HepG2 (cell line): ENCODE data around the gene ARPIN. TPM values are rescaled to one million over a fixed set of nuclear protein-coding genes. Genes with fewer than 3 reads are reported as not detected.

Experiments
- CREBL2 ChIP-seq: sonication (generic); formaldehyde crosslinking; IDR thresholded peaks from 2 replicates; pipeline ENCODE4 v1.8.1; 2023; ENCODE audit warnings: missing genetic modification reagents, mild to moderate bottlenecking, borderline replicate concordance
- CREM ChIP-seq, 2 experiments: sonication (generic) in 1 of 2; formaldehyde crosslinking in 1 of 2; IDR thresholded peaks; 2 replicates each; pipeline versions ENCODE4 v1.4.0 to v1.6.1; 2016 to 2020; ENCODE audit warnings: antibody characterized with exemption in 1 of 2, mild to moderate bottlenecking in 1 of 2, missing genetic modification reagents in 1 of 2
- KDM4B ChIP-seq: sonication (generic); formaldehyde crosslinking; IDR thresholded peaks from 2 replicates; pipeline ENCODE4 v1.4.0; 2020; ENCODE audit warnings: missing genetic modification reagents
- MAX ChIP-seq: IDR thresholded peaks from 2 replicates; pipeline ENCODE4 v1.6.1; 2012; ENCODE audit warnings: inconsistent platforms
- PHF8 ChIP-seq: sonication (generic); formaldehyde crosslinking; IDR thresholded peaks from 2 replicates; pipeline ENCODE4 v1.5.0; 2020; ENCODE audit warnings: missing genetic modification reagents
- POLR2A ChIP-seq, 2 experiments: IDR thresholded peaks; 2 replicates each; pipeline ENCODE4 v1.6.1; 2011; ENCODE audit warnings: low read depth in 2 of 2, low read length in 2 of 2, mild to moderate bottlenecking in 1 of 2, moderate library complexity in 1 of 2; ENCODE audit not compliant: insufficient read depth in 1 of 2
- SRY ChIP-seq: sonication (generic); formaldehyde crosslinking; IDR thresholded peaks from 2 replicates; pipeline ENCODE4 v1.8.0; 2022; ENCODE audit warnings: mild to moderate bottlenecking, missing genetic modification reagents
- YY1 ChIP-seq: IDR thresholded peaks from 2 replicates; pipeline ENCODE4 v1.6.1; 2011; ENCODE audit warnings: low read length, low read depth, moderate library complexity, mild to moderate bottlenecking; ENCODE audit not compliant: insufficient read depth, insufficient replicate concordance
- ZBTB20 ChIP-seq: sonication (generic); formaldehyde crosslinking; IDR thresholded peaks from 2 replicates; pipeline ENCODE4 v1.8.1; 2023; ENCODE audit warnings: missing genetic modification reagents, low read depth, mild to moderate bottlenecking, borderline replicate concordance
- ZFP36 ChIP-seq: fragments of 150-350 bp; IDR thresholded peaks from 2 replicates; pipeline ENCODE4 v1.6.1; 2018; ENCODE audit warnings: borderline replicate concordance, low read length, low read depth; ENCODE audit not compliant: partially characterized antibody
- ZNF264 ChIP-seq: sonication (generic); formaldehyde crosslinking; IDR thresholded peaks from 2 replicates; pipeline ENCODE4 v1.4.0; 2020; ENCODE audit warnings: missing genetic modification reagents
- ZNF563 ChIP-seq: sonication (generic); formaldehyde crosslinking; IDR thresholded peaks from 2 replicates; pipeline ENCODE4 v1.8.0; 2022; ENCODE audit warnings: mild to moderate bottlenecking, moderate library complexity, missing genetic modification reagents
- ZNF567 ChIP-seq: sonication (generic); formaldehyde crosslinking; IDR thresholded peaks from 2 replicates; pipeline ENCODE4 v1.8.1; 2023; ENCODE audit warnings: mild to moderate bottlenecking, missing genetic modification reagents, borderline replicate concordance
- ZNF768 ChIP-seq: sonication (generic); formaldehyde crosslinking; IDR thresholded peaks from 2 replicates; pipeline ENCODE4 v1.4.0; 2020; ENCODE audit warnings: missing genetic modification reagents
- ZNF816 ChIP-seq: sonication (generic); formaldehyde crosslinking; IDR thresholded peaks from 2 replicates; pipeline ENCODE4 v1.8.0; 2022; ENCODE audit warnings: missing genetic modification reagents, mild to moderate bottlenecking, borderline replicate concordance
- polyA plus RNA-seq, 8 experiments: library from polyadenylated mRNA; depleted of rRNA in 3 of 8; stranded (reverse) in 7 of 8; unstranded in 1 of 8; fragments of >200 nt; fragmentation: Illumina TruSeq in 4 of 8; extraction: Trizol in 4 of 8; gene quantifications; 2 replicates each; pipeline versions ENCODE4 v1.2.1 to v1.2.3, GENCODE V29; 2011 to 2016; ENCODE audit warnings: low read depth in 4 of 8, missing spikeins in 1 of 8, mixed read lengths in 1 of 8; ENCODE audit not compliant: insufficient read depth in 1 of 8
- total RNA-seq, 5 experiments: library from RNA; depleted of rRNA; stranded (reverse); fragments of >200 nt; fragmentation: Illumina TruSeq; extraction: Trizol; gene quantifications; 2 replicates each; pipeline ENCODE4 v1.2.3, GENCODE V29; 2016; ENCODE audit warnings: low read depth in 1 of 5
- TF ChIP-seq, protein P1 (sequence below): IDR thresholded peaks from 2 replicates; pipeline ENCODE4 v1.6.1; 2016; ENCODE audit warnings: mild to moderate bottlenecking
- TF ChIP-seq, protein P2 (sequence below): sonication (generic); formaldehyde crosslinking; IDR thresholded peaks from 2 replicates; pipeline ENCODE4 v1.4.0; 2020; ENCODE audit warnings: missing genetic modification reagents, borderline replicate concordance
- TF ChIP-seq, protein P3 (sequence below): sonication (generic); formaldehyde crosslinking; IDR thresholded peaks from 2 replicates; pipeline ENCODE4 v1.4.0; 2020; ENCODE audit warnings: mild to moderate bottlenecking, missing genetic modification reagents
- TF ChIP-seq, protein P4 (sequence below): sonication (generic); formaldehyde crosslinking; IDR thresholded peaks from 2 replicates; pipeline ENCODE4 v1.8.1; 2023; ENCODE audit warnings: mild to moderate bottlenecking, missing genetic modification reagents
- TF ChIP-seq, protein P5 (sequence below): IDR thresholded peaks from 2 replicates; pipeline ENCODE4 v1.6.1; 2016; ENCODE audit warnings: mild to moderate bottlenecking, missing biosample characterization, missing genetic modification reagents

Gene ARPIN
- total and polyA plus RNA-seq, 2 of the 13 experiments (the other 11 are each of a cell fraction or from before 2014, with no cell fraction given): 2.8 to 5.0 TPM

DNA sequence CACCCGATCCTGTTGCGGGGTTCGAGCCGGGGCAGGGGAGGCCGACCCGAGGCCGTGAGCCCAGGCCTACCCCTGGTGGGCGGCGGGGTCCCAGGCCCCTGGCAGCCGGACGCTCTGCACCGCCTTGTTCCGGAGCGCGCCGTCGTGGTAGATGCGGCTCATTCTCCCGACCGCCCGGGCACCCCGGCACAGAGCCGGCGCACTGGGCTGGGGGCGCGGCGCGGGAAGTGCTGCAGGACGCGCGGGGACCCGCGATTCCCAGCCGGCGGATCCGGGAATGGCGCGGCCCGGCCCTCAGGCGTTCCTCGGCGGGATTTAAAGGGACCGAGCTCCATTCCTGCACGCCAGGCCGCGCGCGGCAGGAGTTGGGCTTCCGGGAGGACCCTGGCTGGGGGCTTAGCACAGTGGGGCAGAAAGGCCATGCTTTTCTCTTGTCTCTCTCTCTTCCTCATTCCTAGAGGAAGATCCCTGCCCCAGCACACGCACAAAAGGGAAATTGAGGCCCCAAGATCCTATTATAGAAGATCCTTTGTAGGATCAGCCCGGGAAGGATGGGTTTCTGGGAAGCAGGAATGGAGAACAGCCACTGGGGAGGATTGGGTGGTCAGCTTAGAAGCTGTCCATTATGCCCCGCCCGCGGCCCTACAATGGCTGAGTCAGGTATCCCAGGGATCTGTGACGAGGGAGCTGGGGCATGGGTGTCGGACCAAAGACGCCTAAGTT, at the start of gene ARPIN (continued):
- TF ChIP-seq, protein P1, sequence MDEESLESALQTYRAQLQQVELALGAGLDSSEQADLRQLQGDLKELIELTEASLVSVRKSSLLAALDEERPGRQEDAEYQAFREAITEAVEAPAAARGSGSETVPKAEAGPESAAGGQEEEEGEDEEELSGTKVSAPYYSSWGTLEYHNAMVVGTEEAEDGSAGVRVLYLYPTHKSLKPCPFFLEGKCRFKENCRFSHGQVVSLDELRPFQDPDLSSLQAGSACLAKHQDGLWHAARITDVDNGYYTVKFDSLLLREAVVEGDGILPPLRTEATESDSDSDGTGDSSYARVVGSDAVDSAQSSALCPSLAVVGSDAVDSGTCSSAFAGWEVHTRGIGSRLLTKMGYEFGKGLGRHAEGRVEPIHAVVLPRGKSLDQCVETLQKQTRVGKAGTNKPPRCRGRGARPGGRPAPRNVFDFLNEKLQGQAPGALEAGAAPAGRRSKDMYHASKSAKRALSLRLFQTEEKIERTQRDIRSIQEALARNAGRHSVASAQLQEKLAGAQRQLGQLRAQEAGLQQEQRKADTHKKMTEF (CRISPR knock-in tag): peak; percentile 52; the same call in 1 of the 2 replicates
- TF ChIP-seq ZBTB20 (CRISPR knock-in tag): no peak
- TF ChIP-seq CREM (IDR thresholded peaks at IDR 0.05): no peak
- TF ChIP-seq CREM (CRISPR knock-in tag; IDR thresholded peaks at IDR 0.05): no peak
- TF ChIP-seq ZNF264 (CRISPR knock-in tag): no peak
- no peak for TF ChIP-seq ZFP36
- no peak for TF ChIP-seq ZNF816
- TF ChIP-seq POLR2A (IDR thresholded peaks at IDR 0.05; ENCODE audit: insufficient read depth in 1 of 2, low read depth in 2 of 2, low read length in 2 of 2): peak in 1 of 2 experiments; percentile 46; a peak in 3 of 4 replicates
- TF ChIP-seq, protein P2, sequence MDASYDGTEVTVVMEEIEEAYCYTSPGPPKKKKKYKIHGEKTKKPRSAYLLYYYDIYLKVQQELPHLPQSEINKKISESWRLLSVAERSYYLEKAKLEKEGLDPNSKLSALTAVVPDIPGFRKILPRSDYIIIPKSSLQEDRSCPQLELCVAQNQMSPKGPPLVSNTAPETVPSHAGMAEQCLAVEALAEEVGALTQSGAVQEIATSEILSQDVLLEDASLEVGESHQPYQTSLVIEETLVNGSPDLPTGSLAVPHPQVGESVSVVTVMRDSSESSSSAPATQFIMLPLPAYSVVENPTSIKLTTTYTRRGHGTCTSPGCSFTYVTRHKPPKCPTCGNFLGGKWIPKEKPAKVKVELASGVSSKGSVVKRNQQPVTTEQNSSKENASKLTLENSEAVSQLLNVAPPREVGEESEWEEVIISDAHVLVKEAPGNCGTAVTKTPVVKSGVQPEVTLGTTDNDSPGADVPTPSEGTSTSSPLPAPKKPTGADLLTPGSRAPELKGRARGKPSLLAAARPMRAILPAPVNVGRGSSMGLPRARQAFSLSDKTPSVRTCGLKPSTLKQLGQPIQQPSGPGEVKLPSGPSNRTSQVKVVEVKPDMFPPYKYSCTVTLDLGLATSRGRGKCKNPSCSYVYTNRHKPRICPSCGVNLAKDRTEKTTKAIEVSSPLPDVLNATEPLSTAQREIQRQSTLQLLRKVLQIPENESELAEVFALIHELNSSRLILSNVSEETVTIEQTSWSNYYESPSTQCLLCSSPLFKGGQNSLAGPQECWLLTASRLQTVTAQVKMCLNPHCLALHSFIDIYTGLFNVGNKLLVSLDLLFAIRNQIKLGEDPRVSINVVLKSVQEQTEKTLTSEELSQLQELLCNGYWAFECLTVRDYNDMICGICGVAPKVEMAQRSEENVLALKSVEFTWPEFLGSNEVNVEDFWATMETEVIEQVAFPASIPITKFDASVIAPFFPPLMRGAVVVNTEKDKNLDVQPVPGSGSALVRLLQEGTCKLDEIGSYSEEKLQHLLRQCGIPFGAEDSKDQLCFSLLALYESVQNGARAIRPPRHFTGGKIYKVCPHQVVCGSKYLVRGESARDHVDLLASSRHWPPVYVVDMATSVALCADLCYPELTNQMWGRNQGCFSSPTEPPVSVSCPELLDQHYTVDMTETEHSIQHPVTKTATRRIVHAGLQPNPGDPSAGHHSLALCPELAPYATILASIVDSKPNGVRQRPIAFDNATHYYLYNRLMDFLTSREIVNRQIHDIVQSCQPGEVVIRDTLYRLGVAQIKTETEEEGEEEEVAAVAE (CRISPR knock-in tag): no peak
- no peak for TF ChIP-seq CREBL2
- TF ChIP-seq, protein P3, sequence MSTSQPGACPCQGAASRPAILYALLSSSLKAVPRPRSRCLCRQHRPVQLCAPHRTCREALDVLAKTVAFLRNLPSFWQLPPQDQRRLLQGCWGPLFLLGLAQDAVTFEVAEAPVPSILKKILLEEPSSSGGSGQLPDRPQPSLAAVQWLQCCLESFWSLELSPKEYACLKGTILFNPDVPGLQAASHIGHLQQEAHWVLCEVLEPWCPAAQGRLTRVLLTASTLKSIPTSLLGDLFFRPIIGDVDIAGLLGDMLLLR (CRISPR knock-in tag): no peak
- TF ChIP-seq ZNF768 (CRISPR knock-in tag): peak; percentile 82; the same call in 1 of the 2 replicates
- no peak for TF ChIP-seq ZNF567 (CRISPR knock-in tag)
- peak; percentile 73 for TF ChIP-seq ZNF563 (CRISPR knock-in tag)
- TF ChIP-seq PHF8: peak; percentile 85
- peak; percentile 30 for TF ChIP-seq MAX
- TF ChIP-seq, protein P4, sequence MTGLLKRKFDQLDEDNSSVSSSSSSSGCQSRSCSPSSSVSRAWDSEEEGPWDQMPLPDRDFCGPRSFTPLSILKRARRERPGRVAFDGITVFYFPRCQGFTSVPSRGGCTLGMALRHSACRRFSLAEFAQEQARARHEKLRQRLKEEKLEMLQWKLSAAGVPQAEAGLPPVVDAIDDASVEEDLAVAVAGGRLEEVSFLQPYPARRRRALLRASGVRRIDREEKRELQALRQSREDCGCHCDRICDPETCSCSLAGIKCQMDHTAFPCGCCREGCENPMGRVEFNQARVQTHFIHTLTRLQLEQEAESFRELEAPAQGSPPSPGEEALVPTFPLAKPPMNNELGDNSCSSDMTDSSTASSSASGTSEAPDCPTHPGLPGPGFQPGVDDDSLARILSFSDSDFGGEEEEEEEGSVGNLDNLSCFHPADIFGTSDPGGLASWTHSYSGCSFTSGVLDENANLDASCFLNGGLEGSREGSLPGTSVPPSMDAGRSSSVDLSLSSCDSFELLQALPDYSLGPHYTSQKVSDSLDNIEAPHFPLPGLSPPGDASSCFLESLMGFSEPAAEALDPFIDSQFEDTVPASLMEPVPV (CRISPR knock-in tag): peak; percentile 65; the same call in 1 of the 2 replicates
- peak; percentile 63 for TF ChIP-seq YY1
- TF ChIP-seq KDM4B (CRISPR knock-in tag): no peak
- TF ChIP-seq, protein P5, sequence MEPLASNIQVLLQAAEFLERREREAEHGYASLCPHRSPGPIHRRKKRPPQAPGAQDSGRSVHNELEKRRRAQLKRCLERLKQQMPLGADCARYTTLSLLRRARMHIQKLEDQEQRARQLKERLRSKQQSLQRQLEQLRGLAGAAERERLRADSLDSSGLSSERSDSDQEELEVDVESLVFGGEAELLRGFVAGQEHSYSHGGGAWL (CRISPR knock-in tag): no peak; the same call in 1 of the 2 replicates
- no peak for TF ChIP-seq SRY
